Measurements from ENCODE around the gene OVCH1.

OVCH1 gene

GRCh38 chr12:29518407-29518806 is 20.9 kb upstream of the OVCH1 start:
- no peak for TF ChIP-seq ZFX (IDR thresholded peaks at IDR 0.05; ENCODE audit: borderline replicate concordance)
- TF ChIP-seq, protein P1, sequence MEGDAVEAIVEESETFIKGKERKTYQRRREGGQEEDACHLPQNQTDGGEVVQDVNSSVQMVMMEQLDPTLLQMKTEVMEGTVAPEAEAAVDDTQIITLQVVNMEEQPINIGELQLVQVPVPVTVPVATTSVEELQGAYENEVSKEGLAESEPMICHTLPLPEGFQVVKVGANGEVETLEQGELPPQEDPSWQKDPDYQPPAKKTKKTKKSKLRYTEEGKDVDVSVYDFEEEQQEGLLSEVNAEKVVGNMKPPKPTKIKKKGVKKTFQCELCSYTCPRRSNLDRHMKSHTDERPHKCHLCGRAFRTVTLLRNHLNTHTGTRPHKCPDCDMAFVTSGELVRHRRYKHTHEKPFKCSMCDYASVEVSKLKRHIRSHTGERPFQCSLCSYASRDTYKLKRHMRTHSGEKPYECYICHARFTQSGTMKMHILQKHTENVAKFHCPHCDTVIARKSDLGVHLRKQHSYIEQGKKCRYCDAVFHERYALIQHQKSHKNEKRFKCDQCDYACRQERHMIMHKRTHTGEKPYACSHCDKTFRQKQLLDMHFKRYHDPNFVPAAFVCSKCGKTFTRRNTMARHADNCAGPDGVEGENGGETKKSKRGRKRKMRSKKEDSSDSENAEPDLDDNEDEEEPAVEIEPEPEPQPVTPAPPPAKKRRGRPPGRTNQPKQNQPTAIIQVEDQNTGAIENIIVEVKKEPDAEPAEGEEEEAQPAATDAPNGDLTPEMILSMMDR (IDR thresholded peaks at IDR 0.05): no peak

DNA sequence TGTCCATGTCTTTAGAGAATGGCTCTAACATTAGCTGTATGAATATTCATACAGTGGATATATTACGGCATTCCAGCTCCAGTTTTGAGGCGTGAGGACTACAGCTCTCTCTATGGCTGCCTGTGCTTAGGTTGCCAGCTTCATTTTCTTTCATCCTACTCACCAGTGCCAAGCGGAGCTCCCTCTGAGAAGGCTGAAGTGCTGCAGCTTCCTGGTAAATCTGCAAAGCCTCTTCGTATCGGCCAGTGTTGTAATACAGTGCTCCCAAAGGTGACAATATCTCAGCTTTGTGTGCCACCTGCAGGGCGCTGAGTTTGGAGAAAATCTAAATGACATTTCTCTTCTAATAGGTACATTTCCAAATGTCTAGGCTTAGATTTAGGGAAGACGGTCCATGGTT is 19.8 kb upstream of the OVCH1 start:
- TF ChIP-seq, protein P1 (IDR thresholded peaks at IDR 0.05): peak; percentile 53
- TF ChIP-seq ZFX (IDR thresholded peaks at IDR 0.05; ENCODE audit: borderline replicate concordance): no peak
- no peak overlapping the region for H3K27ac ChIP-seq

More at GRCh38 chr12:29518407-29518806, 20.9 kb upstream of the OVCH1 start:
- no peak overlapping the region for H3K27ac ChIP-seq

- TF ChIP-seq, protein P1 (IDR thresholded peaks at IDR 0.05): no peak
- no peak for TF ChIP-seq ZFX (IDR thresholded peaks at IDR 0.05; ENCODE audit: borderline replicate concordance)
- no peak overlapping the region for H3K27ac ChIP-seq
These were observed 19.0 kb upstream of the OVCH1 start for GRCh38 chr12:29516431-29516875.

GRCh38 chr12:29510591-29511185 is 13.2 kb upstream of the OVCH1 start:
- no peak for TF ChIP-seq ZFX (IDR thresholded peaks at IDR 0.05; ENCODE audit: borderline replicate concordance)
- no peak overlapping the region for H3K27ac ChIP-seq

DNA sequence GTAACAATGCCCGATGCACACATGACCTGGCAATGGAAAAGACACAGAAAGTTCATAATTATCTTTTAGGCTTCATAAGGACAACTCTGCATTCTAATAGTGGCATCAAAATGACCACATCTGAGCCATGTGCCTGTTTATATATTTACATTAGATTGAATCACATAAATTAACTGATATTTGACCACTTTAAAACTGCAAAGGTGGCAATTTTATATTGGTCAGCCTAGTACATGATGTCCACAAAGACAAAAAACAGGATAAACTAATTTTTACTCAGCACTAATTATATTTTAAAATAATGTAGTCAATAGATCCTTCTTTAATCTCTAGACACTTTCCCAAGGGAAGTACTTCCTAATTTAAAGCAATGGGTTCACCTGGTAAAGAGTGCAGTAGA is 12.0 kb upstream of the OVCH1 start:
- TF ChIP-seq ZFX (IDR thresholded peaks at IDR 0.05; ENCODE audit: borderline replicate concordance): no peak
- TF ChIP-seq, protein P1 (IDR thresholded peaks at IDR 0.05): no peak
- H3K27ac ChIP-seq: no peak overlapping the region

DNA sequence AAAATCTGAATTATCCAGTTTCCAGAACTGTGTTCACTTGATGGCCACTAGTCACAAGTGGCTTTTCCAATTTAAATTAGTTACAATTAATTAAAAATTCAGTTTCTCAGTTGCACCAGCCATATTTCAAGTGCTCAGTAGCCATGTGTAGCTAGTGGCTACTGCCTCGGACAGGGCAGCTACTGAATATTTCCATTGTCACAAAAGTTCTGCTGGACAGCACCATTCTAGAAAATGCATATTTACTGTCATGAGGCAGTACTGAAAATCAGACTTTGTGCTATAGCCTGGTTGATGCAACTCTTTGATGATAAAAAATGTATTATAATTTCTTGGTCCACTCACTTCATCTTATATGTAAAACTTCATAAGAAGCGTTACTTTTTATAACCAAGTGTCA is 11.5 kb upstream of the OVCH1 start:
- H3K27ac ChIP-seq: no peak overlapping the region
- TF ChIP-seq, protein P1 (IDR thresholded peaks at IDR 0.05): no peak

DNA sequence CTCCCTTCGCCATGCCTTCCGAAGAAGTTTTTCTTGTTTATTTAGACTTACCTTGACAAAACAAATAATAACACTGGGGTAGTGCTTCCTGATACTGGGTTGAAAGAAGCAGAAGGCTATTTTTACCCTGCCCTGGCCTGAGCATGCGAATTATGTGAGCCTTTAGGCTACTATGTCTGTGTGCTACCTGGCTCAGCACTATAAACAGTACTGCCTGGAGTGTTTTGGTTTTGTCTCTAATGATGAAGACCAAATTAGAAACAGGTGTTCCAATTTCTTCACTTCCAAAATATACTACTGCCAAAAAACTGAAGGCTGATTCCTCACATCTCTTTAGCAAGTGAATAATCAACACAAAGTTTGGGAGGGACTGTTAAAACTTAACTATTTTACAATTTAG is 7.6 kb upstream of the OVCH1 start:
- H3K27ac ChIP-seq: no peak overlapping the region
- no peak for TF ChIP-seq ZFX (IDR thresholded peaks at IDR 0.05; ENCODE audit: borderline replicate concordance)
- TF ChIP-seq, protein P1 (IDR thresholded peaks at IDR 0.05): no peak

GRCh38 chr12:29503283-29503682 is 5.8 kb upstream of the OVCH1 start:
- TF ChIP-seq ZFX (IDR thresholded peaks at IDR 0.05; ENCODE audit: borderline replicate concordance): no peak
- TF ChIP-seq, protein P1 (IDR thresholded peaks at IDR 0.05): no peak
- H3K27ac ChIP-seq: no peak overlapping the region
